B cell (primary cell): Measurements from ENCODE around the gene TMED10. TPM values are rescaled to one million over a fixed set of nuclear protein-coding genes. Genes with fewer than 3 reads are reported as not detected.

Experiments used
- ATAC-seq: fragments of 200-7000 bp; cut with Tn5 transposase; one replicate; pipeline ENCODE4 v1.10.0; 2021; ENCODE audit warnings: low read depth, mild to moderate bottlenecking, moderate number of reproducible peaks, moderate library complexity
- CTCF ChIA-PET: fragments of 350-600 bp; sonication (Branson Sonifier 250); formaldehyde crosslinking; loops from one replicate; lab custom pipeline; 2021; ENCODE audit warnings: antibody characterized with exemption, inconsistent platforms; lab: Charles Lee
- POLR2A ChIA-PET: fragments of 350-600 bp; sonication (Branson Sonifier 250); formaldehyde crosslinking; loops from one replicate; lab custom pipeline; 2021; ENCODE audit warnings: antibody characterized with exemption; lab: Charles Lee
- DNase-seq: peaks from one replicate; pipeline ENCODE4 v3.0.0; 2013
- H2AFZ ChIP-seq: 2 replicates; pipeline ENCODE4 v1.6.1; 2012; ENCODE audit warnings: mild to moderate bottlenecking, low read depth, low read length; ENCODE audit not compliant: insufficient read depth, poor library complexity, severe bottlenecking
- H3K27ac ChIP-seq, 2 donors: 1 replicate in 1 of 2; 2 replicates in 1 of 2; pipeline ENCODE4 v1.5.1; 2012 to 2013; ENCODE audit warnings: low read length in 2 of 2, mild to moderate bottlenecking in 2 of 2, moderate library complexity in 1 of 2
- H3K27me3 ChIP-seq, 4 experiments: fragments of 200-600 bp in 1 of 4; sonication (generic) in 1 of 4; replicated peaks in 1 of 4; 1 replicate in 2 of 4; 2 replicates in 2 of 4; pipeline versions ENCODE4 v1.6.1 to v1.7.0; 2013 to 2016; ENCODE audit warnings: low read length in 3 of 4, mild to moderate bottlenecking in 2 of 4, mixed read lengths in 1 of 4, moderate library complexity in 1 of 4; ENCODE audit not compliant: insufficient read depth in 4 of 4, control insufficient read depth in 3 of 4; ENCODE audit errors: control extremely low read depth in 1 of 4
- H3K36me3 ChIP-seq, 2 experiments: replicated peaks in 1 of 2; 1 replicate in 1 of 2; 2 replicates in 1 of 2; pipeline versions ENCODE4 v1.6.1 to v1.7.1; 2013; ENCODE audit warnings: low read length in 1 of 2; ENCODE audit not compliant: insufficient read depth in 2 of 2, control insufficient read depth in 1 of 2; ENCODE audit errors: control extremely low read depth in 1 of 2, extremely low read depth in 1 of 2
- H3K4me1 ChIP-seq, 2 donors: fragments of 200-600 bp in 1 of 2; sonication (generic) in 1 of 2; 1 replicate in 1 of 2; 2 replicates in 1 of 2; pipeline versions ENCODE4 v1.5.1 to v1.6.1; 2013 to 2017; ENCODE audit warnings: low read length in 2 of 2; ENCODE audit not compliant: control insufficient read depth in 2 of 2, insufficient read depth in 2 of 2
- H3K4me2 ChIP-seq: replicated peaks from 2 replicates; pipeline ENCODE3; 2012; ENCODE audit warnings: mild to moderate bottlenecking, low read depth, low read length; ENCODE audit not compliant: poor library complexity, severe bottlenecking
- H3K4me3 ChIP-seq, 5 experiments: fragments of 200-600 bp in 1 of 5; sonication (generic) in 1 of 5; 1 replicate in 3 of 5; 2 replicates in 2 of 5; pipeline versions ENCODE4 v1.5.1 to v1.7.0; 2011 to 2016; ENCODE audit warnings: low read length in 4 of 5, mild to moderate bottlenecking in 4 of 5, low read depth in 2 of 5, control low read depth in 1 of 5, moderate library complexity in 1 of 5; ENCODE audit not compliant: insufficient read depth in 1 of 5; ENCODE audit errors: control extremely low read depth in 1 of 5, extremely low read depth in 1 of 5
- H3K79me2 ChIP-seq: fragments of 200-600 bp; sonication (generic); one replicate; pipeline ENCODE4 v1.6.0; 2016; ENCODE audit warnings: low read length; ENCODE audit not compliant: control insufficient read depth, insufficient read depth
- H3K9ac ChIP-seq: fragments of 200-600 bp; sonication (generic); 2 replicates; pipeline ENCODE4 v1.6.1; 2017; ENCODE audit warnings: mild to moderate bottlenecking, low read length, moderate library complexity
- H3K9me3 ChIP-seq, 3 donors: one replicate each; pipeline versions ENCODE4 v1.6.1 to v1.7.1; 2013; ENCODE audit warnings: low read length in 2 of 3; ENCODE audit not compliant: control insufficient read depth in 2 of 3, insufficient read depth in 1 of 3; ENCODE audit errors: control extremely low read depth in 1 of 3
- H4K20me1 ChIP-seq: 2 replicates; pipeline ENCODE4 v1.6.0; 2012; ENCODE audit warnings: mild to moderate bottlenecking, low read length; ENCODE audit not compliant: insufficient read depth, control insufficient read depth, poor library complexity, severe bottlenecking
- H3K27ac Mint-ChIP-seq: one replicate; pipeline ENCODE4 v1.8.0; 2021; ENCODE audit warnings: mixed read lengths
- H3K27me3 Mint-ChIP-seq: one replicate; pipeline ENCODE4 v1.8.0; 2021; ENCODE audit warnings: mixed read lengths
- H3K4me1 Mint-ChIP-seq: one replicate; pipeline ENCODE4 v1.8.0; 2021; ENCODE audit warnings: mixed read lengths
- H3K4me3 Mint-ChIP-seq: one replicate; pipeline ENCODE4 v1.8.0; 2021; ENCODE audit warnings: mixed read lengths
- H3K9me3 Mint-ChIP-seq: one replicate; pipeline ENCODE4 v1.8.0; 2022; ENCODE audit warnings: mixed read lengths; ENCODE audit not compliant: insufficient read depth
- EZH2 ChIP-seq: IDR thresholded peaks from 2 replicates; pipeline ENCODE4 v1.6.1; 2012; ENCODE audit warnings: borderline replicate concordance, low read depth, mild to moderate bottlenecking, moderate library complexity, low read length; ENCODE audit not compliant: insufficient read depth, poor library complexity, severe bottlenecking
- WGBS: methylation state at CpG from one replicate; pipeline ENCODE4 v1.1.5; 2013; ENCODE audit warnings: missing lambda C conversion rate; ENCODE audit not compliant: insufficient coverage; 5-methylcytosine and 5-hydroxymethylcytosine counted together
- intact Hi-C: fragments of 100-400 bp; cut with micrococcal nuclease; formaldehyde crosslinking; loops from one replicate; pipeline ENCODE4 v1.10.0; 2022
- polyA plus RNA-seq: library from polyadenylated mRNA; depleted of rRNA; stranded (reverse); fragments of >200 nt; gene quantifications from 2 replicates; pipeline ENCODE4 v1.2.3, GENCODE V29; 2012
- total RNA-seq, 2 donors: library from RNA; stranded (reverse); fragments of 120-200 nt in 1 of 2; gene quantifications; 1 replicate in 1 of 2; 2 replicates in 1 of 2; pipeline versions ENCODE4 v1.2.3 to v1.2.4, GENCODE V29; 2013 to 2022
- TF ChIP-seq, protein P1 (sequence below): fragments of 200-600 bp; IDR thresholded peaks from one replicate; pipeline ENCODE4 v1.8.0; 2022; ENCODE audit warnings: antibody characterized with exemption, mild to moderate bottlenecking

Gene TMED10
- total and polyA plus RNA-seq, 2 donors (not counting 1 experiment from before 2014, with no cell fraction given): 72.0 to 111 TPM

DNA sequence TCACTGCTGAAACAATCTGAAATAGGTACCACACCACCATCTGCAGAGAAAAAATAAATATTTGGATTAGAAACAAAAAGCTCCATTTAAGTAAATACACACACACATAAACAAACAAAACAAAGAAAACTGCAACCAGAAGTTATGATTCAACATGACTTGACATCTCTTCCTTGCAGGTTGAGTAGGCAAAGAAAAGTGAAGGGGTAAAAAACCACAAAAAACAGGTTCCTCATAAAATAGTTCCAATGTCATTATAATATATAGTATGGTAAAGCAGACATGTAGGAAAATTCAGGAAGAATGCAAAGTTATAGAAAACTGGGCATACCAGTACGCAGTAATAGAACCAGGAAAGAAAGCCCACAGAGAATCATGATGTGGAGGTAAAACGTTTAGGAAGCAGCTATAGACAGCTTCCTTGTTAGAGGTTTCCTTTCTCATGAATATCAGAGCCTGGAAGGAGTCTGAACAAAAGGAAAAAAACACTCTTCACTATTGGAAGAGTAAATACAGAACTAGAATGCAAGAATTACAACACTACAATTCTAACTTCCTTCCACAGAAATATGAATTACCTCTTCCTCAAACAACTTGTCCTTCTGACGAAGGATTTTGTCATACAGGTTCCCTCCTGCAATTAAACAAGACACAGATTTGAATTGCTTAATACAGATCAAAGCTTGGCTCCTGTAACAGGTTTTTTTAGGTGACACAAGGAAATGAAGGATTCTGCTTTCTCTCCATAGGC is 55.7 kb downstream of the TMED10 start:
- no peak for TF ChIP-seq EZH2
- TF ChIP-seq, protein P1, sequence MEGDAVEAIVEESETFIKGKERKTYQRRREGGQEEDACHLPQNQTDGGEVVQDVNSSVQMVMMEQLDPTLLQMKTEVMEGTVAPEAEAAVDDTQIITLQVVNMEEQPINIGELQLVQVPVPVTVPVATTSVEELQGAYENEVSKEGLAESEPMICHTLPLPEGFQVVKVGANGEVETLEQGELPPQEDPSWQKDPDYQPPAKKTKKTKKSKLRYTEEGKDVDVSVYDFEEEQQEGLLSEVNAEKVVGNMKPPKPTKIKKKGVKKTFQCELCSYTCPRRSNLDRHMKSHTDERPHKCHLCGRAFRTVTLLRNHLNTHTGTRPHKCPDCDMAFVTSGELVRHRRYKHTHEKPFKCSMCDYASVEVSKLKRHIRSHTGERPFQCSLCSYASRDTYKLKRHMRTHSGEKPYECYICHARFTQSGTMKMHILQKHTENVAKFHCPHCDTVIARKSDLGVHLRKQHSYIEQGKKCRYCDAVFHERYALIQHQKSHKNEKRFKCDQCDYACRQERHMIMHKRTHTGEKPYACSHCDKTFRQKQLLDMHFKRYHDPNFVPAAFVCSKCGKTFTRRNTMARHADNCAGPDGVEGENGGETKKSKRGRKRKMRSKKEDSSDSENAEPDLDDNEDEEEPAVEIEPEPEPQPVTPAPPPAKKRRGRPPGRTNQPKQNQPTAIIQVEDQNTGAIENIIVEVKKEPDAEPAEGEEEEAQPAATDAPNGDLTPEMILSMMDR: no peak
- Histone ChIP-seq H3K27ac (no peak overlapping the region), H3K36me3 (peaks cover 11 to 47% of the 10 kb centered on the region in 2 experiments), H4K20me1 (no peaks in the 10 kb centered on the region), H2AFZ (no peak overlapping the region), H3K27me3 (no peaks in the 10 kb centered on the region), H3K4me3 (no peak overlapping the region), H3K9me3 (no peaks in the 10 kb centered on the region), H3K9ac (no peak overlapping the region), H3K79me2 (peaks cover 42% of the 10 kb centered on the region), H3K4me2 (no peak overlapping the region), H3K4me1 (peaks cover 6 to 7% of the 10 kb centered on the region in 2 donors)
- DNase-seq (no peak), ATAC-seq (no peak)
- Mint-ChIP-seq H3K27ac (no peak overlapping the region), H3K4me3 (no peak overlapping the region), H3K4me1 (peaks cover 14% of the 10 kb centered on the region), H3K27me3 (no peaks in the 10 kb centered on the region), H3K9me3 (no peaks in the 10 kb centered on the region)
- ChIA-PET POLR2A (no interaction called here), CTCF (interaction anchor here (1.0 to 1.1 kb wide), 2 partner anchors 32 to 178 kb away, joined by 5 read pairs; no protein-coding TSS in a partner anchor)
- intact Hi-C loops: loop anchor here (10.0 kb wide), 1 partner anchor 56 kb away; the partner anchor contains the start of genes ACYP1 and ZC2HC1C
- WGBS: 59% methylated on average over 3 of the region's 3 CpGs

- Mint-ChIP-seq H3K4me3 (no peak overlapping the region), H3K4me1 (peaks cover 3% of the 10 kb centered on the region), H3K27me3 (no peaks in the 10 kb centered on the region), H3K9me3 (no peaks in the 10 kb centered on the region), H3K27ac (no peak overlapping the region)
- Histone ChIP-seq H3K4me2 (no peak overlapping the region), H2AFZ (no peak overlapping the region), H3K36me3 (peaks cover 19 to 62% of the 10 kb centered on the region in 2 experiments), H3K79me2 (peaks cover 26% of the 10 kb centered on the region), H3K4me3 (no peak overlapping the region), H4K20me1 (no peaks in the 10 kb centered on the region), H3K4me1 (peaks cover 0 to 3% of the 10 kb centered on the region in 2 donors), H3K27me3 (no peaks in the 10 kb centered on the region), H3K9ac (no peak overlapping the region), H3K9me3 (no peaks in the 10 kb centered on the region), H3K27ac (no peak overlapping the region)
- no CpG with 5 or more reads among the region's 2 CpGs for WGBS
- intact Hi-C loops: no loop called here
- ATAC-seq (no peak), DNase-seq (no peak)
- no peak for TF ChIP-seq EZH2
- TF ChIP-seq, protein P1: no peak
- POLR2A ChIA-PET: no interaction called here
- CTCF ChIA-PET: interaction anchor here (1.0 kb wide), 1 partner anchor 184 kb away, joined by 3 read pairs; no protein-coding TSS in a partner anchor
These were observed 57.4 kb downstream of the TMED10 start for GRCh38 chr14:75119056-75119455.
